ENCODE results near the gene MYO18B.

Gene MYO18B

GRCh38 chr22:26019596-26019995 is 277.6 kb downstream of the MYO18B start:
- TF ChIP-seq ZFX (IDR thresholded peaks at IDR 0.05) = no peak
- TF ChIP-seq, protein P1, sequence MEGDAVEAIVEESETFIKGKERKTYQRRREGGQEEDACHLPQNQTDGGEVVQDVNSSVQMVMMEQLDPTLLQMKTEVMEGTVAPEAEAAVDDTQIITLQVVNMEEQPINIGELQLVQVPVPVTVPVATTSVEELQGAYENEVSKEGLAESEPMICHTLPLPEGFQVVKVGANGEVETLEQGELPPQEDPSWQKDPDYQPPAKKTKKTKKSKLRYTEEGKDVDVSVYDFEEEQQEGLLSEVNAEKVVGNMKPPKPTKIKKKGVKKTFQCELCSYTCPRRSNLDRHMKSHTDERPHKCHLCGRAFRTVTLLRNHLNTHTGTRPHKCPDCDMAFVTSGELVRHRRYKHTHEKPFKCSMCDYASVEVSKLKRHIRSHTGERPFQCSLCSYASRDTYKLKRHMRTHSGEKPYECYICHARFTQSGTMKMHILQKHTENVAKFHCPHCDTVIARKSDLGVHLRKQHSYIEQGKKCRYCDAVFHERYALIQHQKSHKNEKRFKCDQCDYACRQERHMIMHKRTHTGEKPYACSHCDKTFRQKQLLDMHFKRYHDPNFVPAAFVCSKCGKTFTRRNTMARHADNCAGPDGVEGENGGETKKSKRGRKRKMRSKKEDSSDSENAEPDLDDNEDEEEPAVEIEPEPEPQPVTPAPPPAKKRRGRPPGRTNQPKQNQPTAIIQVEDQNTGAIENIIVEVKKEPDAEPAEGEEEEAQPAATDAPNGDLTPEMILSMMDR (conservative IDR thresholded peaks at IDR 0.05) = no peak
- H3K27ac ChIP-seq = no peak overlapping the region

- no peak overlapping the region for H3K27ac ChIP-seq
- TF ChIP-seq, protein P1 (conservative IDR thresholded peaks at IDR 0.05) = no peak
- TF ChIP-seq ZFX (IDR thresholded peaks at IDR 0.05) = no peak
Observed at GRCh38 chr22:26021516-26021915, 279.5 kb downstream of the MYO18B start.

- TF ChIP-seq, protein P1 (conservative IDR thresholded peaks at IDR 0.05) = no peak
- no peak for TF ChIP-seq ZFX (IDR thresholded peaks at IDR 0.05)
- H3K27ac ChIP-seq = no peak overlapping the region
Observed at GRCh38 chr22:26023104-26023775, 281.3 kb downstream of the MYO18B start.

- no peak for TF ChIP-seq ZFX (IDR thresholded peaks at IDR 0.05)
- TF ChIP-seq, protein P1 (conservative IDR thresholded peaks at IDR 0.05) = no peak
- no peak overlapping the region for H3K27ac ChIP-seq
Observed at GRCh38 chr22:26025626-26026025, 283.6 kb downstream of the MYO18B start.

DNA sequence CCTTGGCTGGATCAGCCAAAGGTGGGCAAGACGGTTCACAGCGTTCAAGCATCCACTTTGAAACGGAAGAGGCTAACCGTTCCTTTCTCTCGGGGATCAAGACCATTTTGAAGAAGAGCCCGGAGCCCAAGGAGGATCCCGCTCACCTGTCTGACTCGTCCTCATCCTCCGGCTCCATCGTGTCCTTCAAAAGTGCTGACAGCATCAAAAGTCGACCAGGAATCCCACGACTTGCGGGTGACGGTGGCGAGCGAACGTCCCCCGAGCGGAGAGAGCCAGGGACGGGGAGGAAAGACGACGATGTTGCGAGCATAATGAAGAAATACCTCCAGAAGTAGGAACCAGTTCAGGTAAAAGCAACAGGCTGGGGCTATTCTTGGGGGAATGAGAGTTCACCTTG is 285.4 kb downstream of the MYO18B start:
- TF ChIP-seq, protein P1 (conservative IDR thresholded peaks at IDR 0.05) = no peak
- no peak for TF ChIP-seq ZFX (IDR thresholded peaks at IDR 0.05)
- no peak overlapping the region for H3K27ac ChIP-seq

DNA sequence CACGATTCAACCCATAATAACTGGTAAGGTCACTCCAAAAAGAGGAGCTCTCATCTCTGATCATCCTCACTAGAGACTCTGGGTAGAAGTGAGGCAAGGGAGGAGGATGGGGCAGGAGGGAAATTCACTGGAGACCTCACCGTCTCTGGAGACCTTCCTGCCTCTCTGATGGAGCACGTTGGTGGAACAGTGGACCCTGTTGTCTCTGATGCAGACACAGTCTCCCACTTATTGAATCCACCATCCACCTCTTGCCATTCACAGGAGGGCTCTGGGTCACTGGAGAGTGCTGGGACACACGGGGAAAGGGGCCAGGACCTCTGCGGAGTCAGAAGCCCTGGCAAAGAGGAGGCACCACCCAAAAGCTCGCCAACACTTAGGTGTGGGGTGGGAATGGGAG is 289.7 kb downstream of the MYO18B start:
- TF ChIP-seq, protein P1 (conservative IDR thresholded peaks at IDR 0.05) = no peak
- no peak for TF ChIP-seq ZFX (IDR thresholded peaks at IDR 0.05)

DNA sequence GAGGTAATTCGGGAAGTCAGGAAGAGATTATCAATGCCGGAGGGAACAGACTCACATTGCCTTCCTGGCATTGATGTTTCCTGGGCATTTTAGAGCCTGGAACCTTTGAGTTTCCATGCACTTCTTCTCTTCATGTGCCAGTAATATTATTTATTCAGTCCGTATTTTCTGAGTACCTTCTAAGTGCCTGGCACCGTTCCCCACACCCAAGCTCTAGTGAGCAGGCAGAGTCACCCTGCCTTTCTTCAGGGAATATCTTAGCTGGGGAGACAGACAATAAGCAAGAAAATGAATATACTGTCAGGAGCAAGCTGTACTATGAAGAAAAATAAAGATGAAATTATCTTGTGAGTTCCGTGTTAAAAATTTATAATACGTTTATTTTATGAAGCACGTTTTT is 291.1 kb downstream of the MYO18B start:
- no peak overlapping the region for H3K27ac ChIP-seq
- TF ChIP-seq ZFX (IDR thresholded peaks at IDR 0.05) = no peak
- TF ChIP-seq, protein P1 (conservative IDR thresholded peaks at IDR 0.05) = no peak

More for the DNA sequence above, 289.7 kb downstream of the MYO18B start:
- no peak overlapping the region for H3K27ac ChIP-seq

Data from C4-2B (cell line).